HFFc6 (cell line): ENCODE measurements around the gene OSTC. TPM values are rescaled to one million over a fixed set of nuclear protein-coding genes. Genes with fewer than 3 reads are reported as not detected.

Experiments
- DNase-seq: peaks from one replicate; pipeline ENCODE4 v3.0.0-alpha.2; 2018
- H3K27ac Mint-ChIP-seq: 2 replicates; pipeline ENCODE4 v1.8.0; 2020; ENCODE audit warnings: mild to moderate bottlenecking, mixed read lengths
- H3K27me3 Mint-ChIP-seq: 2 replicates; pipeline ENCODE4 v1.8.0; 2021; ENCODE audit warnings: mild to moderate bottlenecking, moderate library complexity, mixed read lengths; ENCODE audit not compliant: insufficient read depth
- H3K36me3 Mint-ChIP-seq: 2 replicates; pipeline ENCODE4 v1.8.0; 2021; ENCODE audit warnings: low read depth, mixed read lengths
- H3K4me1 Mint-ChIP-seq: 2 replicates; pipeline ENCODE4 v1.8.0; 2020; ENCODE audit warnings: low read depth, mixed read lengths
- H3K4me3 Mint-ChIP-seq: 2 replicates; pipeline ENCODE4 v1.8.0; 2020; ENCODE audit warnings: mild to moderate bottlenecking, moderate library complexity, mixed read lengths
- H3K9me3 Mint-ChIP-seq: 2 replicates; pipeline ENCODE4 v1.8.0; 2020; ENCODE audit warnings: mild to moderate bottlenecking, mixed read lengths
- total RNA-seq, 6 experiments: library from RNA; stranded (reverse); fragmentation: NEBNext Ultra II Directional; extraction: Animal tissue kit (Norgen Biotek cat#: 25700); gene quantifications; 2 replicates in 1 of 6; 3 replicates in 5 of 6; pipeline ENCODE4 v1.2.3, GENCODE V29; 2021
- TF ChIP-seq, protein P1 (sequence below): fragments of 200-600 bp; sonication (generic); IDR thresholded peaks from 2 replicates; pipeline ENCODE4 v1.5.0; 2021; ENCODE audit warnings: antibody characterized with exemption, mild to moderate bottlenecking

OSTC gene
- total RNA-seq, 6 experiments from 2014 or later, result 178 to 259 (median 189) TPM

- peaks cover 56% of the 10 kb centered on the region for H3K36me3 Mint-ChIP-seq
- TF ChIP-seq, protein P1, sequence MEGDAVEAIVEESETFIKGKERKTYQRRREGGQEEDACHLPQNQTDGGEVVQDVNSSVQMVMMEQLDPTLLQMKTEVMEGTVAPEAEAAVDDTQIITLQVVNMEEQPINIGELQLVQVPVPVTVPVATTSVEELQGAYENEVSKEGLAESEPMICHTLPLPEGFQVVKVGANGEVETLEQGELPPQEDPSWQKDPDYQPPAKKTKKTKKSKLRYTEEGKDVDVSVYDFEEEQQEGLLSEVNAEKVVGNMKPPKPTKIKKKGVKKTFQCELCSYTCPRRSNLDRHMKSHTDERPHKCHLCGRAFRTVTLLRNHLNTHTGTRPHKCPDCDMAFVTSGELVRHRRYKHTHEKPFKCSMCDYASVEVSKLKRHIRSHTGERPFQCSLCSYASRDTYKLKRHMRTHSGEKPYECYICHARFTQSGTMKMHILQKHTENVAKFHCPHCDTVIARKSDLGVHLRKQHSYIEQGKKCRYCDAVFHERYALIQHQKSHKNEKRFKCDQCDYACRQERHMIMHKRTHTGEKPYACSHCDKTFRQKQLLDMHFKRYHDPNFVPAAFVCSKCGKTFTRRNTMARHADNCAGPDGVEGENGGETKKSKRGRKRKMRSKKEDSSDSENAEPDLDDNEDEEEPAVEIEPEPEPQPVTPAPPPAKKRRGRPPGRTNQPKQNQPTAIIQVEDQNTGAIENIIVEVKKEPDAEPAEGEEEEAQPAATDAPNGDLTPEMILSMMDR, result no peak
- H3K4me1 Mint-ChIP-seq, result peaks cover 54% of the 10 kb centered on the region
These were observed 28.4 kb upstream of the OSTC start for GRCh38 chr4:108622022-108622421.

GRCh38 chr4:108622828-108623227, 27.6 kb upstream of the OSTC start:
- Mint-ChIP-seq H3K27me3 (peaks cover 4% of the 10 kb centered on the region; the same call in 1 of the 2 replicates), H3K27ac (peak overlapping the region; percentile 81), H3K4me1 (peaks cover 55% of the 10 kb centered on the region), H3K36me3 (peaks cover 56% of the 10 kb centered on the region), H3K4me3 (peak overlapping the region; percentile 97), H3K9me3 (peaks cover 6% of the 10 kb centered on the region)
- TF ChIP-seq, protein P1, result no peak
- no peak for DNase-seq

More at GRCh38 chr4:108622022-108622421, 28.4 kb upstream of the OSTC start:
- Mint-ChIP-seq H3K4me3 (peak overlapping the region; percentile 97), H3K27ac (peak overlapping the region; percentile 93; the same call in 1 of the 2 replicates), H3K27me3 (peaks cover 4% of the 10 kb centered on the region; the same call in 1 of the 2 replicates), H3K9me3 (peaks cover 6% of the 10 kb centered on the region)
- no peak for DNase-seq

- Mint-ChIP-seq H3K4me1 (peaks cover 66% of the 10 kb centered on the region), H3K27ac (peak overlapping the region; percentile 50), H3K27me3 (peaks cover 4% of the 10 kb centered on the region; the same call in 1 of the 2 replicates), H3K4me3 (peak overlapping the region; percentile 97), H3K36me3 (peaks cover 61% of the 10 kb centered on the region), H3K9me3 (peaks cover 6% of the 10 kb centered on the region)
- TF ChIP-seq, protein P1, result no peak
- DNase-seq, result no peak
These were observed 25.9 kb upstream of the OSTC start for GRCh38 chr4:108624263-108625056.

DNA sequence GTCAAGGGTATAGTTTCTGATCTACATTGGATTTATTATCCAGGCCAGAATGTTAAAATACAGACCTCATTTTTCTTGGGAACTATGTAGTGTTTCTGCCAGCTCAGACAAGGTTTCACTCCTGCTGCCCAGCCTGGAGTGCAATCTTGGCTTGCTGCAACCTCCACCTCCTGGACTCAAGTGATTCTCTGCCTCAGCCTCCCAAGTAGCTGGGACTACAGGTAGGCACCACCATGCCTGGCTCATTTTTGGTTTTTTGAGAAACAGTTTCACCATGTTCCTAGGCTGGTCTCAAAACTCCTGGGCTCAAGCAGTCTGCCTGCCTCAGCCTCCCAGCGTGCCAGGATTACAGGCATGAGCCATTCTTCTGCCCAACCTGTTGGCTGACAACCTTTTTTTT, 24.3 kb upstream of the OSTC start:
- no peak for DNase-seq

GRCh38 chr4:108628411-108628810, 22.0 kb upstream of the OSTC start:
- H3K4me3 Mint-ChIP-seq, result no peak overlapping the region

More for the DNA sequence above, 24.3 kb upstream of the OSTC start:
- peaks cover 55% of the 10 kb centered on the region for H3K4me1 Mint-ChIP-seq
- peaks cover 1% of the 10 kb centered on the region; the same call in 1 of the 2 replicates for H3K9me3 Mint-ChIP-seq
- TF ChIP-seq, protein P1, result no peak
- peaks cover 68% of the 10 kb centered on the region for H3K36me3 Mint-ChIP-seq
- no peaks in the 10 kb centered on the region; the same call in 1 of the 2 replicates for H3K27me3 Mint-ChIP-seq
- no peak overlapping the region for H3K4me3 Mint-ChIP-seq
- H3K27ac Mint-ChIP-seq, result no peak overlapping the region

More at GRCh38 chr4:108628411-108628810, 22.0 kb upstream of the OSTC start:
- peak overlapping the region; percentile 62 for H3K27ac Mint-ChIP-seq
- H3K36me3 Mint-ChIP-seq, result peaks cover 67% of the 10 kb centered on the region
- no peaks in the 10 kb centered on the region for H3K9me3 Mint-ChIP-seq
- DNase-seq, result no peak
- peaks cover 34% of the 10 kb centered on the region for H3K4me1 Mint-ChIP-seq
- TF ChIP-seq, protein P1, result no peak
- H3K27me3 Mint-ChIP-seq, result no peaks in the 10 kb centered on the region; the same call in 1 of the 2 replicates
